Measurements from ENCODE around the gene GPR162.

GPR162 gene

GRCh38 chr12:6821591-6822425 lies at the start of gene GPR162:
Gene GPR162, plus strand, starts transcription at chr12:6821821. Its CDS starts 2,078 bp downstream, at chr12:6823899.
- peak within 1 kb of the TSS; percentile 51 for H3K4me3 ChIP-seq (replicated peaks; ENCODE audit: low read depth, low read length)
- DNase-seq (ENCODE audit: low read depth) = peak; percentile 63
- TF ChIP-seq CTCF (IDR thresholded peaks at IDR 0.05; ENCODE audit: low read length, missing control alignments) = no peak

GRCh38 chr12:6772331-6772695 lies 49.3 kb upstream of the GPR162 start, which contains the start of gene LAG3:
Gene LAG3, plus strand, starts transcription at chr12:6772520. Its CDS starts 333 bp downstream, at chr12:6772853.
- DNase-seq (ENCODE audit: low read depth) = no peak
- no peak within 1 kb of the TSS for H3K4me3 ChIP-seq (replicated peaks; ENCODE audit: low read depth, low read length)
- TF ChIP-seq CTCF (IDR thresholded peaks at IDR 0.05; ENCODE audit: low read length, missing control alignments) = no peak

- H3K4me3 ChIP-seq (replicated peaks; ENCODE audit: low read depth, low read length) = no peak overlapping the region
- no peak for TF ChIP-seq CTCF (IDR thresholded peaks at IDR 0.05; ENCODE audit: low read length, missing control alignments)
- DNase-seq (ENCODE audit: low read depth) = no peak
Observed at GRCh38 chr12:6772726-6773589, 48.7 kb upstream of the GPR162 start.

- TF ChIP-seq CTCF (IDR thresholded peaks at IDR 0.05; ENCODE audit: low read length, missing control alignments) = no peak
- no peak overlapping the region for H3K4me3 ChIP-seq (replicated peaks; ENCODE audit: low read depth, low read length)
- no peak for DNase-seq (ENCODE audit: low read depth)
Observed at GRCh38 chr12:6773590-6774351, 47.9 kb upstream of the GPR162 start.

- no peak for DNase-seq (ENCODE audit: low read depth)
- H3K4me3 ChIP-seq (replicated peaks; ENCODE audit: low read depth, low read length) = no peak overlapping the region
Observed at GRCh38 chr12:6774499-6775062, 47.0 kb upstream of the GPR162 start.

More at GRCh38 chr12:6774499-6775062, 47.0 kb upstream of the GPR162 start:
- no peak for TF ChIP-seq CTCF (IDR thresholded peaks at IDR 0.05; ENCODE audit: low read length, missing control alignments)
